G401.6 (cell line): ENCODE data around the gene ALPG.
"Not testable (repeated sequence)": the region's sequence is repeated elsewhere in the genome, so short reads cannot be mapped to it uniquely, and the experiment has no call there.

ENCODE experiments used
- FAIRE-seq: peaks from 2 replicates; lab custom pipeline; 2012; peaks lifted over from hg19 to GRCh38; lab: Jason Lieb, UNC

Gene ALPG

DNA sequence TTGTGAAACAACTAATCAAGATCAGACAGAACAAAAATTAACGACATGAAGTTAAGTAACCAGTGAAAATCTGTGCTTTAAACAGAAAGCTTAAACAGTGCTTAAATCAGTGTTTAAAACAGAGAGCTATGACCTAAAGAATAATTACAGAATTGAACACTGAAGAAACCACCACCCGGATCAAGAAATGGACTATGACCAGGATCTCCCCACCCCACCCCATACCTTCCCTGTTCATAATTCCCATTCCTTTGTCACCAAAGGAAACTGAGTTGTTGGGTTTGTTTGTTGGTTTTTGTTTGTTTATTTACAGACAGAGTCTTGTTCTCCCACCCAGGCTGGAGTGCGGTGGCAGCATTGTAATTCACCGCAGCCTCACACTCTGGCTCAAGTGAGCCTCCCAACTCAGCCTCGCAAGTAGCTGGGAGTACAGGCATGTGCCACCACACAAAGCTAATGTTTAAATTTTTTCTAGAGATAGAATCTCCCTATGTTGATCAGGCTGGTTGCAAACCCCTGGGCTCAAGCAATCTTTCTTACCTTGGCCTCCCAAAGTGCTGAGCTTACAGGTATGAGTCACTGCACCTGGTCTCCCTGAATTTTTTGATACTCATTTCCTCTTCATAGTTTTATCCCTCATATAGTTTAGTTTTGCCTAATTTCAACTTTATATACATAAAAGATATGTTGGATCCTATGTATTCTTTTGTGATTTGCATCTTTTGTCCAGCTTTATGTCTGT is 8.2 kb upstream of the ALPG start:
- no peak for FAIRE-seq

DNA sequence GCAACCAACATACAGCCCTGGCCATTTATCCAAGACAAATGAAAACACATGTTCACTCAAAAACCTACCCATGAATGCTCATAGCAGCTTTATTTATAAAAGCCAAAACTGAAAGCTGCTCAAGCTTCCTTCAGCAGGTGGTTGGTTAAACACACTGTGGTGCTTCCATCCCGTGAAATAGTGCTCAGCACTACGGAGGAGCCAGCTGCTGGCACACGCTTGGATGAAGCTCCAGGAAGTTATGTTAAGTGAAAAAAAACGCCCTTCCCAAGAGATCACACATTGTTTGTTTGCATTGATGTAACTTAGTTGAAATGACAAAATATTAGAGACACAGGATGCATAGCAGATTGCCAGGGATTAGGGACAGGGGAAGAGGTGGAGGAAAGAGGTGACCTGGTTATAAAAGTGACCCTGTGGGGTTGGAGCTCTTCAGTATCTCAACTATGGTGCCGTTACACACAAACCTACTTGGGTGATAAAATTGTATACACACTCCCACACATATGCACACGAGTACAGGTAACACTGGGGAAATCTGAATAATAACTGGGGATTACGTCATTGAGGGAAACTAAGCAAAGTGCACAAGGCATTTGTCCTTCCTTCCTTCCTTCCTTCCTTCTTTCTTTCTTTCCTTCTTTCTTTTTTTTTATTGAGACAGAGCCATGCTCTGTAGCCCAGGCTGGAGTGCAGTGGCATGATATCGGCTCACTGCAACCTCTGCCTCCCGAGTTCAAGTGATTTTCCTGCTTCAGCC is 6.2 kb upstream of the ALPG start:
- no peak for FAIRE-seq

DNA sequence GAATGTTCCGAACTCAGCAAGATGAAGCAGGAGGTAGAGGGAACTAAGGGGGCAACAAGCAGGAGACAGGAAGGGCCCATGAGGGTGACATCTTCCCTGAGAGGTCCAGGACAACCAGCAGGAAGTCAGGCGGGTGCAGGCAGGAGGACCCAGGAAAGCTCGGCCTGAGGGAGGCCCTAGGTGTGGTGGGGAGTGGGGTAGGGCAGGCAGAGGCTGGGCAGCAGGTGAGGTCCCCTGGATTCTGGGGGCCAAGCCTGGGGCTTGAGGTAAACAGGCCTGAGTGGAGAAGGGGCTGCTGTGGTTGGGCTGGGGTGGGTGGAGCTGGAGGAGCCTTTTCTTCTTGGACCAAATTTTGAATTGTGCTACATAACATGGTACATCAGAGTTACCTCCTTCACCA is 4.1 kb upstream of the ALPG start:
- no peak for FAIRE-seq

DNA sequence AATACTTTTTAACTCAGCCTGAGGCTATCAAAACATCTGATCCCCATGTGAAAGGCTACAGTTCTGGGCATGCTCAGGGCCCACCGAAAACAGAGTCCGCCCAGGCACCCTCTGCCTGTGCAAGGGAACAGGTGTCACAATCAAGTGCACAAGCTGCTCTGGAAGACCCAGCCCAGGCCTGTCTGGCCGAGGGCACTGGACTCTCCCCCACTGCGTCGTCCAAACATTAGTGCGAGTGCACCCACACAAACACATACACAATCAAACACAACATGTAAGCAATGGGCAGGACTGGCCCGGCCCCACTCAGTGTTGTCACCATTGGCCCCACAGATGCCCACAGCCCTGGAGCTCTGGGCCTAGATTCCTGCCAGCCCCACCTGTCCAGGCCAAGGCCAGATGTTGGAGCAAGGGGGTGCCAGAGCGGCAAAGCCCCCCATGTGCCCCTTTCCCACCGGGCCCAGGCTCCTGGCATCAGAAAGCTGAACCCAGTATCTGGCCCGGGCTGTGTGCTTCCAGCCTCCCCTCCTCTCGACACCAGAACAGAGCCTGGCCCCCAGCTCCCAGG is 617 bp upstream of the ALPG start:
- no peak for FAIRE-seq

DNA sequence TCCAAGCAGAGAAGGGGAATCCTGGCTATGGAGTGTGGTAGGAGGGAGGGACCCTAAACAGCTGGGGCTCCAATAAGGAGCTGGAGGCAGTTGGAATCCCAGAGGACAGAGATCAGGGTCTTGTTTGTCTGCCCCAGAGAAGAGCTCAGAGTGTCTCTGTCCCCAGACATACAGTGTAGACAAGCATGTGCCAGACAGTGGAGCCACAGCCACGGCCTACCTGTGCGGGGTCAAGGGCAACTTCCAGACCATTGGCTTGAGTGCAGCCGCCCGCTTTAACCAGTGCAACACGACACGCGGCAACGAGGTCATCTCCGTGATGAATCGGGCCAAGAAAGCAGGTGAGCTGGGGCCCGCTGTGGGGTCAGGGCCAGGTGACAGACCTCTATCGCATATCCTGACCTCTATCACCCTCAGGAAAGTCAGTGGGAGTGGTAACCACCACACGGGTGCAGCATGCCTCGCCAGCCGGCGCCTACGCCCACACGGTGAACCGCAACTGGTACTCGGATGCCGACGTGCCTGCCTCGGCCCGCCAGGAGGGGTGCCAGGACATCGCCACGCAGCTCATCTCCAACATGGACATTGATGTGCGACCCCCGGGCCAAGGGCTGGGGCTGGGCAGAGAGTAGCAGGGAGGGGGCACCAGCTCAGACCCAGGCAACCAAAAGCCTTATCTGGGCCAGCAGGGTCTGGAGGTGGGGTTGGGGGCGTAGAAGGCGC is 945 bp downstream of the ALPG start:
- not testable (repeated sequence) for FAIRE-seq

DNA sequence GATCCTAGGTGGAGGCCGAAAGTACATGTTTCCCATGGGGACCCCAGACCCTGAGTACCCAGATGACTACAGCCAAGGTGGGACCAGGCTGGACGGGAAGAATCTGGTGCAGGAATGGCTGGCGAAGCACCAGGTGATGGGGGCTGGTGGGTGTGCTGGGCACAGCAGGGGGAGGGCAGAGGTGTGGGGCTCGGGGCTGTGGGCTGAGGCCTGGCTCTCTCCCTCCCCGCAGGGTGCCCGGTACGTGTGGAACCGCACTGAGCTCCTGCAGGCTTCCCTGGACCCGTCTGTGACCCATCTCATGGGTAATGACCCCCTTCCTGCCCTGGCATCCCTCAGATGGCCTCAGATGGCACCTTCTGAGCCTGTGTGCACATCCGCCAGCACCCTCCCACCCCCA is 1.6 kb downstream of the ALPG start:
- not testable (repeated sequence) for FAIRE-seq

DNA sequence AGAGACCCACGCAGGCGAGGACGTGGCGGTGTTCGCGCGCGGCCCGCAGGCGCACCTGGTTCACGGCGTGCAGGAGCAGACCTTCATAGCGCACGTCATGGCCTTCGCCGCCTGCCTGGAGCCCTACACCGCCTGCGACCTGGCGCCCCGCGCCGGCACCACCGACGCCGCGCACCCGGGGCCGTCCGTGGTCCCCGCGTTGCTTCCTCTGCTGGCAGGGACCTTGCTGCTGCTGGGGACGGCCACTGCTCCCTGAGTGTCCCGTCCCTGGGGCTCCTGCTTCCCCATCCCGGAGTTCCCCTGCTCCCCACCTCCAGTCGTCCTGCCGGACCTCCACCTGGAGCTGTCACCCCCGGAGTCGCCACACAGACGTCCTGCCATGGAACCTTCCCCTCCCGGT is 3.0 kb downstream of the ALPG start:
- not testable (repeated sequence) for FAIRE-seq

DNA sequence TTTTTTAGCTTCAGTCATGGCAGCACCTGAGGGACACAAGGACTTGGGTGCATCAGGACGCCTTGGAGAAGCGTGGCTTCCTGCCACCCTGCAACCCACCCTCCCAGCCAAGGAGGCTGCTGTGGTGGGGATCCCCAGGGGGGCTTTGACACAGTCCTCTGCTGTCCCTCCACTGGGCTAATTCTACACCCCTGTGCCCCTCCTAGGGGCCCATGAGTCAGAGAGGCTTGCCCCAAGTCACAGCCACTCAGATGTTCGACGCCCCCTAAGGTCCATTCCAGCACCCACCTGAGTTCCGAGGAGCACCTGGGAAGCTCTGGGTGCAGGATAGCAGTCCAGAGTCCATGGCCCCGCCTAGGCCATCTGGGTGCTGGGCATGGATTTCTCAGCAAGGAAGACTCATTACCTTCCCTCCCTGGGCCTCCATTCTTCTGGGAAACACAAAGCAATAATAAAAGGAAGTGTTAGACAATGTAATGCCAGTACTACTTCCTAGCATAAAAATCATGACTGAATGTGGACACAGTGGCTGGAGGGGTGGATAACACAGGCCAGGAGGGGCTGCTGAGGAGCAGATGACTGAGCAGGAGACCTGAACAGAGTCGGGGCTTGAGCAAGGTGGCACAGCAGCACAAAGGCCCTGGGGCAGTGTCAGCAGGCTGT is 3.7 kb downstream of the ALPG start:
- no peak for FAIRE-seq

DNA sequence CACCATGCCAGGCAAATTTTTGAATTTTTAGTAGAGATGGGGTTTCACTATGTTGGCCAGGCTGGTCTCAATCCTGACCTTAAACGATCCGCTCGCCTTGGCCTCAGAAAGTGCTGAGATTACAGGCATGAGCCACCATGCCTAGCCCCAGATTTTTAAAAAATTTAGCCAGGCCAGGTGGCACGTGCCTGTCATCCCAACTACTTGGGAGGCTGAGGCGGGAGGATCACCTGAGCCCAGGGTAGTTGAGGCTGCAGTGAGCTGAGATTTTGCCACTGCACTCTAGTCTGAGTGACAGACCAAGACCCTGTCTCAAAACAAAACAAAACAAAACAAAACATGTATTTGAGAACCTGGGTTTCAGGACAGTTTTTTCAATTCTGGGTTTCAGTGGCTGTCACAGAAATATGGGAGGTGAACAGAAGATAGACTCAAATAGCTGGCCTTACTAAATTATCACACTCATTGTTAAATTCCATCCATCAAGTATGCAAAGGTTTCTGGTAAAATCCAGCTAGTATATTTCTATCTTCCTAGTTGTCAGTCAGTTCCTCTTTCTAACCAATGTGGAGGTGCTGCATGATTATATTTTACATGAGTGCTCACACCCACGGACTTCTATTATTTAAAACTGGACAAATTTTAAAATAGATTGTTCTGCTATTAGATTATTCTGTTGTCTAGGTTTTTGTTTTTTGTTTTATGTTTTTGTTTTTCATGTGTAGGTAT is 5.4 kb downstream of the ALPG start:
- FAIRE-seq: no peak

DNA sequence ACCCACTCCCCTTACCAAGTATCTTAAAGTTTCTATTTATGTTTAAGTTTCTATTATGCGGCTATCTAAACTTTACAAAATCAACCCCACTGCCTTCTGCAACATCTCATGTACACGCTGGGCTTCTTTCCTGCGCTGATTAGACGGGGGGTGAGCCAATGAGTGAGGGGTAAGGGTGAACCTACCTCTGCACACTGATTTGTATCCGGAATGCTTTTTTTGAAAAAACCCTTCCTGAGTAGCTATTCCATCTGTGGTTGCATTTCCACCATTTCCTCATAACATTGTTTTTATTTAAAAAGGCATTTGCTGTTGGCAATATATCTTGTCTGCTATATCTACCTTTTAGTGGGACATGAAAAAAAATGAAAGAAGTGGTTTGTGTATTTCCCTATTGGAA is 6.3 kb downstream of the ALPG start:
- FAIRE-seq: no peak

DNA sequence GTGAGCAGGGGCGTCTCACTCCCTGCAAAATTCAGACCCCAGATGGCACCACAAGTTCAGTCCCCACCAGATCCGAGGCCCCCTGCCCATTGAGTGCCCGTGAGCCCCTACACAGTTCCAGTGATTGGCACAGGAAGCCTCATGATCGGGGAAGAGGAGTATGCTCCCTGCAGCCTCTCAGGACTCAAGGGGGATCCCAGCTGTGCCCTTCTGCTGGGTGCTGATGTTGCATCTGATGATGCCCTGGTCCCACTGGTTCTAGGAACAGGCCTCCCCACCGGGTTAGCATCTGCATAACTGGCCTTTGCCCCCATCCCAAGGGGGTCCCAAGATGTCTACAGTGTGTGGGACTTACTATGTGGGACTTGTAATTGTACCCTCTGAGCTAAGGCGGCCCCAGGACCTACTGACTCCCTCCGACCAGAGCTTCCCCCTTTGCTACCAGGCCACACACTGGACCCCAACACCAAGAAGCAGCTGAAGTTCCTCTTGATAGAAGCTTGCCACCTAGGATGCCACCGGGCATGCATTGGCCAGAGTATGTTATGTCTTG is 8.6 kb downstream of the ALPG start:
- no peak for FAIRE-seq

DNA sequence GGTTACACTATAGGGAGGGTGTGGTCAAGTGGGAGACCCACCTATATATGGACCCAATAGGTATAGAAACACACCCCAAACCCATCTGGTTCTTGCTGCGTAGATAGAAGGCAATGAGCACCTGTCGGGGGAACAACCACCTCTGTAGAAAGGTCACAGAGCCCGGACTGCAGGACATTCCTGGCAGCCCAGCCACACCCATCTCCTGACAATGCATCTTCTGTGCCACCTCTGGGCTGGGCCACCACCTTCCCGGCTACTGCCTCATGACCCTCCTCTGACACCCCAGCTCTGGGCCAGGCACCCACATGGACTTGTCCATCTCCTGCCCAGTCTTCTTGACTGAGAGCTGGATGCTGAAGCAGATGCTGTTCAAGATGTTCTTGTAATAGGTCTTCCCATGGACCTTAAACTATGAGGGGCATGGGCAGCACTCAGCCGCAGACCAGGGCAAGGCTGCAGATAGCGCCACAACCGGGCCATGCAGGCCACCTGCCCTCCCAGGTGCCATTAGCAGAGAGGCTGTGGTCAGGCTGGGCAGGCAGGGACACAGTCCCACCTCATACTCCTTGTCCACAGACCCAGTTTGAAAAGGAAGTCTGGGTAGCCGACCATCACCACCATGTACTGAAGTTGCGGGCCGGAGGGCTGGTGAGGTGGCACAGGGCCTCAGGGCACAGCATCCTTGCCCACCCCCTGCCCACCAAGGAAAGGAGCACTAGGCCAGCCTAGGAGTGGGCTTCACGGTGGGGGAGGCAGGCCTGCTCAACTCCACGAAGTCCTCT is 9.3 kb downstream of the ALPG start:
- no peak for FAIRE-seq

DNA sequence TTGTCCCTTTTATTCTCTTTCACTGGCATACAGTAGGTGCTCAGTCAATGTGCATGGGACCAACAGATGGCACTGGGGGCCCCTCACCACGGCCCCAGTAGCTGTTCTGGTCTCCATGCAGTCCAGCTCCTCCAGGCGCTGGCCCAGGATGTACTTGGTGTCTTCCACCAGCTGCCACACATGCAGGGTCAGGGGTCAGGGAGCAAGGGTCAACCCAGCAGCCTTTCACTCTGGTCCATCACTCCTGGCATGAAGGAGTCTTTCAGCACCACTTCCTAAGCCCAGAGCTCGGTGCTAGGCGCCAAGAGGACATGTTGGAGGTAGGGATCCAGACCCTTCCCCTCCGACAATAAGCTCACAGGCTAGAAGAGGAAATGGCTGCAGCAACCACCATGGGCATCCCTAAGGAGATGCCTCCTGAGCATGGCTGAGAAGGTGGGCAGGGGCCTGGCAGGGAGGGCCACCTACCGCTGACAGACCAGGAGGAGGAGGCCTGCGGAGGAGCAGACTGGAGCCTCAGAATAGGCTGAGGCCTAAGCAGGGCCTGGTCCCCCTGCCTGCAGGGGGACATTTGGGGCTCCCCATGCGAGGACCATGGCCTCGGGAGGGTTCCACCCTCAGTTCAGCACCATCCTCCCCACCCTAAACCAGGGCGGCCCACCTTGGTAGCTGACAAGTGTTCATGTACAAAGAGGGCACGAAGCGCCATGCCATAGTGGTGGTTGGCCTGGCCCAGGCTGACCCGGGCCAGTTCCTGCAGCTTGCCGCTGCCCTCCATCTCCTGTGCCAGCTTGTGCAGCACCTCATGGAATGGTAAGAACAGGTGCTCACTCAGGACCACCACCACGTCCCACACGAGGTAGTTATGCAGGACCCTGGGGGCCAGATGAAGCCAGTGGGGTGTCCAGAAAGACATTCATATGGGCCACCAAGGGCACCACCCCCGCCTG is 10.2 kb downstream of the ALPG start:
- no peak for FAIRE-seq

DNA sequence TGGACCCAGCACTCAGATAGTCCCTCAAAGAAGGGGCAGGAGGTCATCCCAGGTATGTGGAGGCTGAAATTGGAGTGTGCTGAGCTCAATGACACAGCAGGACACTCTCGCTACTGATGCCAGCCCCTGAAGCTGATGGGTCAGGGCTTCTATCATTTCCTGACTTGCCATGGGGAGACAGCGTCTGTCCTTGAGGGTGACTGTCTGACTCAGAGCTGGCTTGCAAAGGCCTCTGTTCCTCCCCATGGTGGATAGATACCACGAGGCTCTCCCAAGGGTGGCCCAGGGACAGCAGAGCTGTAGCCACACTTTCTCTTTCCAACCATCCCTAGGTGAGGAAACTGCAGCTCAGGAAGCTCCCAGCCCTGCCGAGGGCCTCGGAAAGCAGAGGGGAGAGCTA is 10.8 kb downstream of the ALPG start:
- no peak for FAIRE-seq

DNA sequence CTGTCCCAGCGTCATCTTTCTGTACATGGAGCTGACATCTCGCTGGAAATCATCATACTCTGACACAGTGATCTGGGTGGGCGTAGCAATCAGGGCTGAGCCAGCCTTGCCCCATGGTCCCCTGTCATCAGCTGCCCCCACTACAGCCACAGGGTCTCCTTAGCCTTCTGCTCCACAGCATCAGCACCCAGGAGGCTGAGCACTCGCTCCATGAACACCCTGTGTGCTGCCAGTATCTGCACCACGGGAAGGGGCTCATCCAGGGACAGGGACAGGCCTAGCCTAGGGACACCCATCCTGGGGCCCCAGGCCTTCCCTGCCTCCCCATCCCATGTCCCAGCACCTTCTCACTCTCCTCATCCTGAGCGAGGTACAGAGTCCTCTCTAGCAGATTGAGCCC is 11.4 kb downstream of the ALPG start:
- no peak for FAIRE-seq

DNA sequence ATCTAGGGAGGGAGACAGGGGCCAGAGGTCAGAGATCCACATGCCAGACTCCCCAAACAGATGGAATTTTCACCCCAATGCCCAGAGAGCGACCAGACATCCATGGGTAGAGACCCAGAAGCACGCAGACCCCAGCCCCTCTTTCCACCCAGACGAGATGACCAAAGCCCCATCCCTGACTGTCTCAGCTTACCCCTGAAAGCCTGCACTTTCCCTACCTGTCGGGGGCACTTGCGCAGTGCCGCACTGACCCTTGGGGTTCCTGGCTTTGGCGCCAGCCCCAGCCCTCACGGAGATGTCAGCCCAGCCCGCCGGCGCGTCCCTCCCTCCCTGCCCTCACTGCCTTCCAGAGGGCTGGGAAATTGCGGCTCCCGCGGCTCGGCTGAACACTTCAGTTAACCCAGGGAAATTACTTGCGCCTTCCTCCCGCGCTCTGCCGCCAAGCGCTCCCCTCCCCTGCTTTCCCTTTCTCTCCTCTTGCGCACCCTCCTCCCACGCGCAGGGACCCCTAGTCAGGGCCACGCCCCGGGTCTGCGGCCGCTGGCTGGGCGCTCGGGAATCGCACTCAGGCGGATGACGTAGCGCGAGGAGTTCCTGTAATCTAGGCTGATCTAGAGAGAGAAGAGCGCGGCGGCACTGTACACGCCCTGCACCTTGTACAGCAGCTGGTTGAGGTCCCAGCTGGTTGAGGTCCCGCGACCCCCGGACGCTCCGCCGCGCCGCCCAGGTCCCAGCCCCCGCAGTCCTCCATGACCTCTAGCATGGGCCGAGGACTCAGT is 12.0 kb downstream of the ALPG start:
- no peak for FAIRE-seq

DNA sequence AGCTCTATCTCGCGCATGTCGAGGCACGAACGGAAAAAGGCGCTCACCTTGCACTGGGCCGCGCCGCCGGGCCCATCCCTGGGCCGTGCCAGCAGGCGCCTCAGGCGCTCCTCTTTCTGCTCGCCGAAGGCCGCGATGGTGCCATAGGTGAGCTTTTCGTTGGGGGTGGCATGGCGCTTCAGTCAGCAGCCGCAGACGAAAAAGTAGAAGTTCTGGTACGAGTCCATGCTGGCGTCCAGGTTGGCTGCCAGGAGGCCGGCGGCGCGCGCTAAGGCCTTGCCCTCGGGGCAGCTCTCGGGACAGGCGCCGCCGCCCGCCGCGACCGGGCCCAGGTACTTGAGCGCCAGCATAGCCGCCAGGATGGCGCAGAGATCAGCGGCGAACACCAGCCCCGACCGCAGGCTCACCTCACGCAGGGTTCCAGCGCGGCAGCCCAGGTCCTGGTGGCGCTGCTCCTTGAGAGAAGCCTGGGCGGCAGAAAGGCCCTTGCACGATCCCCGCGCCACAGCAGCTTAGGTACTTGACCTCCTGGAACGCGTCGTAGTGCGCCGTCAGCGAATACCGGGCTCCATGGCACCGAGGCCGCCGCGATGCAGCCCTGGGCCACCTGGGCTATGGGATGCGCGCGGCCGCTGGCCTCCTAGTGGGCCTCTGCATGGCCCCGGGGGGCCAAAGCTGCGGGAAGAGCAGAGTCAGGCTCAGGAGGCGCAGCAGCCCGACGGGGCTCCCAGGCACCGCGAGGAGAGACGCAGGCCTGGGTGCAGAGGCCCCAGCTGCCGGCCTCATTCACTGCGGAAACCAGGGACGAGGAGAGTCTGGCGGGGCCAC is 12.8 kb downstream of the ALPG start:
- FAIRE-seq: no peak

DNA sequence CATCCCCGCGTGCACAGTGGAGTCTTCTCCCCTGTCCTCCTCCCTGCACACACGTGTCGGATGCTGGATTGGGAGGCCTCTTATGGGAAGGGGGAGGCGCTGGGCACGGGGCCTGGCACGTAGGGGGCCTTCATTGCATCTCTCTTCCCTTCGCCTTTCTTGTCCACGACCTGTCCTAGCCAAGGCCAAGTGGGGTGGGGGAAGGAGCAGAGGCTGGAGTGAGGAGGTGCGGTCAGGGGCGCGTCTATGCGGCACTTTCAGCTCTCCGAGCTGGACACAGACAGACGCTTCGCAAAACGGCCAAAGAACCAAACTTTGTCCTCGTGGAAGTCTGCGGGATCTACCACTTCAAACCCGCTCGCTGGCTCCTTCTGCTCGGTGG is 13.4 kb downstream of the ALPG start:
- FAIRE-seq: no peak
